Activated T-cell treated with anti-CD3 and anti-CD28 coated beads, Interleukin-2, amount 50 U/mL, for 48 hours (primary cell): ENCODE results near the gene ESRRG.
"Not testable (repeated sequence)": the region's sequence is repeated elsewhere in the genome, so short reads cannot be mapped to it uniquely, and the experiment has no call there.

ENCODE experiments used
- DNase-seq, 2 experiments: peaks; one replicate each; pipeline ENCODE4 v3.0.0-alpha.2; 2020

The ESRRG gene

DNA sequence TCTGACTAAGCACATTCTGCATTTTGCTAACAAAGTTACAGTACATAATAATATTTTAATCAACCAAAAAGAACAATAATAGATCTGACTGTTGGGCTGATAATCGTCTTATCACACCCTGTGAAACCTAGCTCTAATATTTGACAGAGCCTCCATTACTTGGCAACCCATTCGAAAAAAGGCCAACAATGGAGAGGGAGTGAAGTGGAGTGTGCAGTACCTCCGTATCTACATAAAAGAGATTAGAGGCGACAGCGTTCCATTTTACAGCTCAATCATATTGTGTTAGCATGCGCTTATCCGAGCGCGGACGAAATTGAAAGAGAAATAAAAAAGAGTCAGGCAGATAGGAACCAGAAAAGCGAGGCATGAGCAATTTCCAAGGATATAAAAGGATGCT is 162.7 kb downstream of the ESRRG start:
- DNase-seq = no peak

DNA sequence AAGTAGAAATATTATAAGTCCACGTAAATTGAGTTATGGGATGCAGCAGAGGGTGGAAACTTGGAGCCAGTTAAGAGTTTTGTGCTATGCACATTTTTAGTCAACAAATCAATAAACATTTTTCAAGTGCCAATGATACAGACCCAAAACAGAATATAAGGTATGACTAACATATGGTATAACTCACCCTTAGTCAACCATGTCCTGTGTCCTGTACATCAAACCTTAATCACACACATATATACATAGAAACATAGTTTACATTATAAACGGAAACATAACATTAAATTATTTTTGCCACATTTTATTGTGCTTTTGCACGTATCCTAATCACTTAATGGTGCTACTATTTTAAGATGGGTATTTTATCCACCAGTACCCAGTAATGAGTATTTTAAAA is 163.9 kb downstream of the ESRRG start:
- DNase-seq = no peak

DNA sequence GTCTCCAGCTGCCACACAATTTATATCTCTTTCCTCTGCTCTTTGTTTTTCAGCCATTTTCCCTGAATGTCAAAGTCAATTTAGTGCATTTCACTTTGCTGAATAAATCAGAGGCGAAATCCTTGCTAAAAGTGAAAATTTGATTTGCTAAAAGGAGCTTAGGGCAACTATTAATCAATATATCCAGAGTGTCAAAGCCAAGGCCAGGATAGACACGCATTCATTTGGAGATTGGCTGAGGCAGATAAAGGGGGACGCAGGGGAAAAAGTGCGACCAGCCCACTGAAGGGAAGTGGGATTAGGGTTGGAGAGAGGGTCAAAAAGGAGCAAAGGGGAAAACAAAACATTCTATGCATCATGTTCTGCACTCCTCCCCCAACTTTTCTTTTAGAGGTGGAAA is 167.6 kb downstream of the ESRRG start:
- DNase-seq = no peak

DNA sequence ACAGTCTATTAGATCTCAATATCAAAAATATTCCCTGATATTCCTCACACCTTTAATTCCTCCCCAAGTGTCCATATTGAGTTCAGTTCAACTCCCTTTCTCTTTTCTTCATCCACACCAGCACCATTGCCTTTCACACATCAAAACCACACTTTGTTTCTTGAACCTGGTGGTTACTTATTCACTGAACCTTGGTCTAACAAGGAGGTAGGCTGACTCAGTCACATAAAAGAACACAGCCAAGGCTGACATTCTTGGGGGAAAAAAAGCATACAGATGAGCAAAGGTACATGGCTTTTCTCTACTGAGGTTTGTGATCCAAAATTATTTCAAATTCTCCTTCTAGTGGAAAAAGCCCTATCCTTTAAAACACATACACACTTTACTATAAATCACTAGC is 168.3 kb downstream of the ESRRG start:
- no peak for DNase-seq

DNA sequence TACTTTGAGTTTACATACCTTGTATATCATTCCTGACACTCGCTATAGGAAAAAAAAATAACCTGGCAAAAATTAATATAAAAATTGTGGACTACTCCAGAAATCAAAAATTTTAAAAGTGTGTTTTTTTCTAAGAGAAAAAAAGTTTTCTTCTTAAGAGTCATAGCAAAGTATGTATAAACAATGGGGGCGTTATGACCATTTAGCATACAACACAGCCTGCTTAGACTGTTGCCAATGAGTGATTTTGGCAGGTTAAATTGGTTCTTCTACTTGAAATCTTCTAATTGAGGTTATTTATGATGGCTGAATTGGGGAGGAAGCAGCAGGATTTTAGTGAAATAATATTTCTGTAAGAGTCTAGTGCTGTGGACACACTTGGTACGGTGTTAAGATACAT is 169.5 kb downstream of the ESRRG start:
- no peak for DNase-seq

DNA sequence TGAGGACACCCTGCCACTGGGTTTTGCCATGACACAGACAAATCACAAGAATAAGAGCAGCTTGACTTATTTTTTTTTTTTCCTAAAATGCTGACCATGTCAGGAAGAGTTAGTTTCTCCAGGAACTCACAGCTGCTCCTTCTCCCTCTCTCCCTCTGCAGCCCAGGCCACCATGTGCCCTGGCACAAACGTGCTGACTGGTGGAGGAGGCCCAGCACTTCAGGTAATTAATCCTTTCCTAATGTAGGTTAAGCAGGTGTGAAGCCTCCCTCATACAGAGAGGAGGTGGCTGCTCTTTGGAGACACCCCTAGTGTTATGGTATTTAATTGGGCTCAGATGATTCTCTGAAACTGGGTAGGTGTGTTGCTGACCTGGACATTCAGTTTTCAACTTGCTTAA is 170.2 kb downstream of the ESRRG start:
- DNase-seq = no peak

DNA sequence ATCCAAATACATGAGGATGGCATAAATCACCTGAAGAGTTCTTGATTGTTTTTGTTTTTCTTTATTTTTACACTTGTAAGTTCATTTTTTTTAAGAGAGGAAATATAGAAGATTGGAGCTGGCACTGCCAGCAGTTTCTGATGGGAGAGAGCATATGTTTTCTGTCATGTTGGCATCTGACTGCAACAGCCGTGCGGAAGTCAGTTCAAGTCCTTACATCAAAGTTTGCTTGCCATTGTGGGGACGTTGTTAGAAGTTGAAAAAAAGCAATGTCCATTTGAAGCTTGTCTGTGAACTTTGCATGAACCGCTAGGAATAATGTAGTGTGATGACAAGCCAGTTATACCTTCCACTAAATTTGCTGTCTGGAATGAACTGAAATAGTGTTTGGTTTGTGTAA is 173.4 kb downstream of the ESRRG start:
- DNase-seq = no peak

DNA sequence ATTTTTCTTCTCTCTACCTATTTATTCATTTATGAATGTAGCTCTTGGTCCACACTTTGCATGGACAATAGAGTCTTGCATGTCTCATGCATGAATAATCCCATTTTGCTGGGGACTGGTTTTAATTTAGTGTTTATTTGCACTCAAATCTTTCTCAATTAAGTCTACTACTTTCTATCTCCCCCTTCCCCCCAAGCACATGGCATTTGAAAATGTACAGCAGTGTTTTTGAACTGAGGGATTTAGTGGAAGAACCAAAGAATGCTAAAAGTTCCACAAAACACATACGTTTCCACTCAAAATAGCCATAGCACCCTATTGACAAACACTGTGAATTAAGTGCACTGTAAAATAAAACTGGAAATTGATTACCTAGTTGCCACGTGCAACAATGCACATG is 180.5 kb downstream of the ESRRG start:
- DNase-seq = no peak

DNA sequence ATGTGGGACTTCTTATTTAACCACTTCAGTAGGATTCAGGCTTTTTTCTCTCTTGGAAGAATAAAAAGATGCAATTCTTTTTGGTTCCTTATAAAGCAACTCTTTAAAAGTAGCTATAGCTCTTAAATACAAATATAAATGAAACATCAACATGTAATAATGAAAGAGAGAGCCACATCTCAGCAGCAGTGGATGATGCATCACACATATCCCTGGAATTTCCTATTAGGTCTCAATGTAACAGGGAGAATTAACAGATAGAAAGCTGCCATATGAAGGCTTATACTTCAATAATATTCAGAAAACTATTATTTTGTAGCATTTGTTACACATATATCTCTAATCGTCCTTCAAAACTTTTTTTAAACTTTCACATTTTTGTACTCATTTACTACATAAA is 181.0 kb downstream of the ESRRG start:
- DNase-seq = no peak

DNA sequence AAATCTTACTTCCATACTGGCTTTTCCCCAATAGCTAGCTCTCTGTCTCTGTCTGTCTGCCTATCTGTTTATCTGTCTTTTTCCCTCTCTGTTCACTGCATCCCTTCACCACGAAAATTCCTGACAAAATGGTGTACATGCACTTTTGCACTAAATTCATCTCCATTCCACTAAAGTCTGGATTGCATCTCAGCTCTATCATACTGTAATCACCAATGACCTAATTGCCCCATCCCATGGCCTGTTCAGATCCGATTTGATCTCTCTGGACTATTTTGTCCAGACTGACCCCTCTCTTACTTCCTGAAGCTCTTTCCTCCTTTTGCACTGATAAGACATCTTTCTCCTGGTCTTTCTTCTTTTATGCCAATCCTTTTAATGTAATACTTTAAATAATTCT is 187.5 kb downstream of the ESRRG start:
- no peak for DNase-seq

DNA sequence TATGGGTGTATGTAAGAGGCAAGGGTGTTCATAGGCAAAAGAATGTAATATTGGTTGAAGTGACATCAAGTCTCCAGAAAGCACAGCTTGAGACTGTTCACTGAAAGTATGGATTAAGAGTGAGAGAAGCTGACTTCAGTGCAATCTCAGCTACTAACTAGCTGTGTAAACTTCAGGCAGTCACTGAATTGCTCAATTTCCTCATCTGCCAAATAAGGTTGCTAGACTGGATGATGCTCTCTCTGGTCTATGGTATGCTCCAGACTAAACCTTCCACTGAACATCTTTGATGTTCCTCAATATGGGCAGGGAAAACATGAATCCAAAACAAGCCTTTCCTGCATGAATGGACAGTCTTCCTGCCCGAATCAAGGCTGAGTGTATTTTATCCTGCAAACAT is 188.2 kb downstream of the ESRRG start:
- DNase-seq = no peak

DNA sequence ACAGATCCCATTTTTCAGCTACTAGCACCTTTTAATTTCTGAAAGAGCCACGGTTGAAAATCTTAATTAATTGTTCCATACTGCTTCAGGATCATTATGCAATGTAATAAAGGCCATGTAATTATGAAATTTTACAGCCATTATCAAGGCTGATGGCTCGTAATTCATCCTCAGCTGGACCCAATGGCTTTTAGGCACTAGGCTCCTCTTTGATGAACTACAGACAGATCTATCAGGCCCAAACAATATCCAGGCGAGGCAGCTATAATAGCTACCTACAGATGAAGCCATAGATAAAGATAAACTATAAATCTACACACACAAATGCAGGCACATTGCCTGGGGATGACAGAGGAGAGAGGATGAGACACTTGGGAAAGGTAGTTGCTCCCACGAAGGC is 189.5 kb downstream of the ESRRG start:
- no peak for DNase-seq

DNA sequence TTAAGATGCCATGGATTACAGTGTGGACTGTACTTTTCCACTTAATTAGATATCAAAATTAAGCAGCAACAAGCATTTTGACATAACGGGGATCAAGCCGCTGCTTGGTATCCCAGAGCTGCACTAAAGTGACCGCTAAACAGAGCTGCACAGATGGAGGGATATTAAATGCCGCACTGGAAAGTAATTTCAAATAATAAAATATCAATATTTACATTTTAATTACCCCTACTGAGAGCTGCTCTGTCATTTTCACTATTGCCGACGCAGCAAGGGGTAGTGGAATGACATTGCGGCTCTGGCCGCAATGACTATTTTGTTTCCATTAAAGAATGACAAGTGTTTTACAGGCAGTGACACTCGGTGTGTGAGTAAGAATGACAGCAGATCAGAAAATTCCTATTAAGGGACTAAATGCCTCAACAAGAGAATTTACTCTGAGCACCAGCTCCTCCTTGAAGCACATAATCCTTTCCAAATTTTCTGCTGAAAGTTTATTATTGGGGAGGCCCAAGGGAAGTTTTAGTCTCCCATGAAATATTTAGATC is 190.9 kb downstream of the ESRRG start:
- no peak for DNase-seq

DNA sequence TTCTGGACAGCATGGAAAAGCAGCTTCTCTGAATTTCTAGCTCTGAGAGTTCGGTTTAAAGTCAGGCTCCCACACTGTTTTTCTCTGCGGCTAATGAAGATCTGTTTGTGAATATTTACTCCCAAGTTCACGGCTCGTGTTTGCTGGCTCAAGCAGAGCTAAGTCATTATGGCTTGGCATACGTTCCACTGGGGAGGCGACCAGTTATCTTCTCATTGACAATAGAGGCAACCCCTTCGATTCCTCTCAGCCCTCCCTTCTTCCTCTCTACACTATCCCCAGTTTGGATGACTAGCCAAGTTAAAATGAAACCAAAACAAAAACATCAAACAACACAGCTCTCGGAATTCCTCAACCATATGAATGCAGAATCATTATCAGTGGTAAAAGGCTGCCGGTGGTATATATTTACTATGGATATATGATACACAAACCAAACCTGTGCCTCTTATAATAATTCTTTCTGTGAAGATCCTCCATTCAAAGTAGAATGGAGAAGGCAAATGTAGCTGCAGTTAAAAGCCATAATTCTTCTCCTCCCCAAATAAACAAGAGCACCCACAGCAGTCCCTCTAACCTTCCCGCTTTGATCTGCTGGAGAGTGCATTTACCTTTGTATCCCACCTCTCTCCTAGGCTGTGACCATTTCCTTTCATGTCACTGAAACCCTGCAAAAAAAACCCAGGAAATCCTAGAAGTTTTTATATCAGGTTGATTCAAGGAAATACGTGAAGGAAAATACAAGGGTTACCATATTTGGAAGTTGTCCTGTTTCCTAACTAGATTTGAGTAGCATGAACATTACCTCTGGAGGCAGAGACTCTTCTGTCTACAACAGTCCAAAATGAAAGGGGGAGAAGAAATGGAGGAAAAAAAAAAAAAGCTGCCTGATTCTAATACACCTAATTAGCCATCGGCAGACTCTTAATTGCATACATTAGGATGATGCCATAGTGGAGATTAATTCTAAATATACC is 191.7 kb downstream of the ESRRG start:
- no peak for DNase-seq

DNA sequence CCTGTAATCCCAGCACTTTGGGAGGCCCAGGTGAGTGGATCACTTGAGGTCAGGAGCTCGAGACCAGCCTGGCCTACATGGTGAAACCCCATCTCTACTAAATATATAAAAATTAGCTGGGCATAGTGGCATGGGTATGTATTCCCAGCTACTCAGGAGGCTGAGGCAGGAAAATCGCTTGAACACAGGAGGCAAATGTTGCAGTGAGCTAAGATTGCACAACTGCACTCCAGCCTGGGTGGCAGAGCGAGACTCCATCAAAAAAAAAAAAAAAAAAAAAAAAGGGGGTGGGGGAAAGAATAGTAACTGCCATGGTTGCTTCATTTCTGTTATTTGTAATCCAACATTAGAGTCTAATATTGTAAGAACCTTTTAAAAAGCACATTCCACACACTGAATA is 193.4 kb downstream of the ESRRG start:
- not testable (repeated sequence) for DNase-seq

DNA sequence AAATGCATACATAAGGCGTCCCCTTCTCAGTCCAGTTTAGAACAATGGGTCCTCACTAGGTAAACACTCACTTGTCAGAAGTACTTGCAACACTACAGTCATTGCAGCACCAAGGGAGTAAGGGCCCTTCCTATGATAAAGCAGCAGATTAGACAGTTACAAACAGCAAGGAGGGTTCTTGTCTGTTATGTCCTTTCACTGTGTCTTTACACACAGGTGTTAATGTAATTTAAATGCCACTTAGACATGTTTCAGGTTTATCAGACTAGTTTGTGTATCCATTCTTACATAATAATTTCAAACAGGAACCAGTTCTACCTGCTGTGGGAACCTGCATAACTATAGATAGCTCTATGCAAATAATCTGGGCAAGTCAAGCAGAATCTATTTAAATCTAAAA is 194.4 kb downstream of the ESRRG start:
- DNase-seq = no peak

DNA sequence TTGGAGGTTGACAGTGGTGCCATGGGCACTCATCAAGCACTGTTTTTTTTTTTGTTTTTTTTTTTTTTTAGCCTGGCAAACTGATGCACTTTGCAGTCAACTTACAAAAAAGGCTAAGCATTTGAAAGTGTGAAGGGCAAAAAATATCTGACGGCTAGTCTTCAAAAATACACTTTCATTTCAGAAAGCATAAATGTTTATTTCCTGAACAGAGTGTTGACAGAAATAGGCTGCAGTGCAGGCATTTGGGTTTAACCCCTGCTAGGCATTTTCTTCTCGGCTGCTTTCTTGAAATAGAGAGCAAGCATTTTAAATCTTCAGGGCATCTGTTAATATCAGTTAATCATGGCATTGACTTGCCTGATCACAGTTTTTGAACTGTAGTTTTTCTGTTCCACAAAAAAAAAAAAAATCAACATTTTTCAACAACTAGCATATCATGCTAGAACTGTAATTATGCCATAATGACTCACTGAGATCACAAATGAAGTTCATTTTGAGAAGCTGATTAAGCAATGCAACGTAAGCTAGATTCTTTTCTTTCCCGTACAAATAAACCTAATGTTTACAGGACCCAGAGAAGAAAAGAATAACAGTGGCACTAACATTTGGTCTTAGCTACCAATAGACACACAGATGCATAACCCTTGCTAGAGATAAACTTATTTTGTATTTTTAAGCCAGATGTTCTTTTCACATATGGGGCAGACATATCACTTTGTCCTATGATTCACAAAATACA is 199.6 kb downstream of the ESRRG start:
- no peak for DNase-seq

DNA sequence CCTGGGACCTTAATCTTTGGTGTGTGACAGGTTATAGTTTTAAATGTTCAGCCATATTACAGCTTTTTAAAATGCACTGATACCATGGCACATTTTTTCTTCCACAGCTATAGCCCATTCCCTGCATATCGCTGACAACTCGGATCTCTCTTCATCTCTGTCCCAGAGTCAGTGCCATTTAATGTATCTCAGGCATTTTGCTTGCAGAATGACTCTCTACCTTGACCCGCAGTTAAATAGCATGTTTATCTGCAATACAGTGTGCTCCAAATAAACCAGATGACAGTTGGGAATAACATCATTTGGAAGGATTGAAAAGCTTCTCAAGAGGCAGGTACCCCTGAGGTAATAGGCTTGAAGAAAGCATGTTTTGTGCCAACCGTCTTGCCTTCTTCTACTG is 200.2 kb downstream of the ESRRG start:
- DNase-seq = no peak

DNA sequence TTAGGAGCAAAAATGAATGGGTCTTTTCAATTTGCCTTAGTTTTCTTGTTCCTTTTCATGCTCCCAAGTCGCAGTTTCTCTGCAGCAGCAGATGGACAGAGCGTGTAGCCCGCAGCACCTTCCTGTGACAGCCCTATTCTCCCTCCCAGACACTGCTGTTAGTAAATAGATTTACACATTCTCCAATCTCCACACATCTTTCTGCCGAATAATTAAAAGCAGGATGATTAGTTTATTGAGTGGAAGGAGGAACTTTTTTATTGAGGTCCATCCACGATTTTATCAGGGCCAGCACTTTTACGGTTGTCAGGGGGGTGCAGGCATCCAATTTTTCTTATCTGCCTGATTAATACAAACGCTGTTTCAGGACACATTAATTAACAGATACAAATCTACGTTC is 201.8 kb downstream of the ESRRG start:
- DNase-seq = no peak

DNA sequence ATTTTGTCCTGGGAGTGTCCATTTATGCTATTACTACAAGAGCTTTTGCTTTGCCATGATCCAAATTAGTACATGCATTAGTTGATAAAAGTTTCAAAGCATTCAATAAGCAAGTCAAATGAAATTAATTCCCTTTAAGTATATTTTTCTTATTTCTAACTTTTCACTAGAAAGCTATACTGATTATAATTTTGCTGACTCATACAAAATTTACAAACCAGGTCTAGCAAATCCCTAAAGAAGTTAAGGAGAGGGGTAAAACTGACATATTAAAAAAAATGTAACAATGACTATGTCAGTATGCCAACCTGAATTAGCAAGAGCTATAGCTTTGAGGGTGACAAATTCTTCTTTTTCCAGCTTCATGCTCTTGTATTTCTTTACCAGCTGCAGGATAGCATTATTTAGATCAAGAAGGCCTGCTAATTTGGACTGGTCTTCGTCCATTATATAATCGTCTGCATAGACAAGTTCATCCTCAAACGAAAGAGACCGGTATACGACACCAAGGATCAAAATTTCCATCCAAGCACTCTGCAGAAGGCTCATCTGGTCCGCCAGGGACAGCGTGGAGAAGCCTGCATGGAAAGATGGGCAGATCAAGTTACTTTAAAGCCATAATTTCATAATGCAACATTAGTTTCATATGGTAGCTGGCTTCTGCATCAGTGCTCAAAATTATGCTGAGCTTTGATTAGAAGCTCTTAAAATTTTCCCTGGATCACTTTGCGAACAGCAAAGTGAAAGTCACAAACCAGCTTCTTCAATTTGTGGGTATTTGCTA is 204.2 kb downstream of the ESRRG start:
- no peak for DNase-seq

DNA sequence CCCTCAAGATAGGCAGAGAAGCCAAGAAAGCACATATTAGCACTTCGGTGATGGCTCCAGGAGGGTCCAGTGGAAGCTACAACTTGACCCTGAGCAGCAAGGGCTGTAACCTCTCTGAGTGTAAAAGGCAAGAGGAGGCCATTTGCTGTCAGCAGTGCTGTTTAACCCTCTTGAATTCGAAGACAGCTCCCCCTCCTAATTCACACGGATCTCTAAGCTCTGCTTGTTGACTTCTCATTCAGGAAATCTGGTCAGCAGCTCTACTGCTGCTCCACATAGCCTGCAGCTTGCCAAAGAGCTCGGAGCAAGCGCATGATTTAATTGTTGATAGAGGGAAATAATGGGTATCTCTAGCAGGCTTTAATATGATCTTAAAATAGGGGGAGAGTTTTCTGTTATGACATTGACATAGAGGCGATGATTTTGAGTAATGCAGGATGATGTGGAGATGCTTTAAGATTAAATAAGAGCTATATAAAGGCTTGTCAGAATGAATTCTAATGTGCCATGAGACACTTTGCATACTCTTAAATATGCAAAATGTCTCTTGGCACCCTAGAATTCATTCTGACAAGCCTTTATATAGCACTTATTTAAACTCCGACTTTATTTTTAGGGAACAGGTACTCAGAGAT is 220.6 kb downstream of the ESRRG start:
- no peak for DNase-seq

DNA sequence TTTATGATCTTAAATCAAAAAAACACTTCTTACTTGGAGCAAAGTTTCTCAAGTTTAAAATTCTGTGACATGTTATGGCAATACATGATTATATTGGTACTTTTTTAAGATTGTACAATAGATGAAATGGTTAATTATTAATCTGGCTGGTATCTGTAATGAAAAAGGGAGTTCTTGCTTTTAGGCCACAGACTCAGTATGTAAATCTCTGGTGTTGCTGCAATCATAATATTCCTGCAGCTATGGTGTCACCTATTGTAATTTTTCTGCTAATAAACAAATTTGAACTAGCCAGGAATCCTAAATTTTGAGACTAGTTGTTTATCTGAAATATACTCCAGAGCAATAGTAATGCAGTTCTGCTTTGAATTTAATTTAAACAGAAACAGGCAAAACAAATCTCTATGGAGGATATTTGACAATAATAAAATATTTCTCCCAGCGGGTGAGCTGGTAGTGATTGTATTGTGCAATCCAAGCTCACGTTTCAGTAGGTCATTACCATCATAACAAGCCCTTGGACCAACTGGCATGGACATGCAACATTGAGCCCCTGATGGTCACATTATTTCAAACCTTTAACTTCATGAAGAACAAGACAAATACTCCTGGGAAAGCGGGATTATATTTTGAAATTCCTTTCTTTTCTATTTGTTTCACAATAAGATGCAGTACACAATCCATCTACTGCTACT is 222.8 kb downstream of the ESRRG start:
- no peak for DNase-seq
